Measurements from ENCODE around the gene APOD.
A peak's percentile ranks its signal among the peaks of the same experiment; 100 is the strongest.

Gene APOD

GRCh38 chr3:195556390-195556789 lies 27.4 kb downstream of the APOD start:
- in situ Hi-C loops (cut with MboI; ENCODE audit: low sequenced_read_pairs, unreplicated experiment): no loop called here
- TF ChIP-seq CTCF (IDR thresholded peaks at IDR 0.05; ENCODE audit: borderline replicate concordance, control extremely low read depth, extremely low read depth, insufficient read depth, missing control alignments): peak; percentile 46

DNA sequence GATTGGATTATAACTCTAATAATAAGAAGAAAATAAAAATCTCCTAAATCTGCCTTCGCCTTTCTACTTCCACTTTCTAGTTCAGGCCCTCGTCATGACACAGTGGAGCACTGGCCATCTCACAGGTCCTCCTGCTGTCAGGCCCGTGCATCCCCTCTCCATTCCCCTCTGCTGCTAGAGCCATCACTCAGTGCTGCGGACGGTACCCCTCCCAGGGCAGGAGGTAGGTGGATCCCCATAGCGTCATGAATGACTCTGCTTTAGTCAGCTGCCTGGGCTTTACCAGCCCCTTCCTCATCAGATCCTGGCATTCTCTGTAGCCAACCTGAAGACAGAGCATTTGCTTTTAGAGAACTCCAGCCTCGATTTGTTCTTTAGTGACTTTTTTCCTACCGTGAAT lies 28.6 kb downstream of the APOD start:
- no peak for TF ChIP-seq CTCF (IDR thresholded peaks at IDR 0.05; ENCODE audit: borderline replicate concordance, control extremely low read depth, extremely low read depth, insufficient read depth, missing control alignments)
- no peak for DNase-seq (ENCODE audit: low spot score)
- in situ Hi-C loops (cut with MboI; ENCODE audit: low sequenced_read_pairs, unreplicated experiment): no loop called here

More at GRCh38 chr3:195556390-195556789, 27.4 kb downstream of the APOD start:
- DNase-seq (ENCODE audit: low spot score): no peak

DNA sequence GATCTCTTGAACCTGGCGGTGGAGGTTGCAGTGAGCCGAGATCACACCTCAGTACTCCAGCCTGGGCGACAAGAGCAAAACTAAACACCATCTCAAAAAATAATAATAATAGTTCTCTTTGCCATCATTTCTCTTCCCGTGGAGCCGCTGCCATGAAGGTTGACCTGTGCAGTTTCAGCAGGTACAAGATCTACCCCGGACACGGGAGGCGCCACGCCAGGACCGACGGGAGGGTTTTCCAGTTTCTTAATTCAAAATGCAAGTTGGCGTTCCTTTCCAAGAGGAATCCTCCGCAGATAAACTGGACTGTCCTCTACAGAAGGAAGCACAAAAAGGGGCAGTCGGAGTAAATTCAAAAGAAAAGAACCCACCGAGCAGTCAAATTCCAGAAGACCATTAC lies 29.3 kb downstream of the APOD start:
- no peak for DNase-seq (ENCODE audit: low spot score)
- TF ChIP-seq CTCF (IDR thresholded peaks at IDR 0.05; ENCODE audit: borderline replicate concordance, control extremely low read depth, extremely low read depth, insufficient read depth, missing control alignments): no peak
- in situ Hi-C loops (cut with MboI; ENCODE audit: low sequenced_read_pairs, unreplicated experiment): no loop called here

- TF ChIP-seq CTCF (IDR thresholded peaks at IDR 0.05; ENCODE audit: borderline replicate concordance, control extremely low read depth, extremely low read depth, insufficient read depth, missing control alignments): no peak
Measured at GRCh38 chr3:195553268-195553667, 30.5 kb downstream of the APOD start.

DNA sequence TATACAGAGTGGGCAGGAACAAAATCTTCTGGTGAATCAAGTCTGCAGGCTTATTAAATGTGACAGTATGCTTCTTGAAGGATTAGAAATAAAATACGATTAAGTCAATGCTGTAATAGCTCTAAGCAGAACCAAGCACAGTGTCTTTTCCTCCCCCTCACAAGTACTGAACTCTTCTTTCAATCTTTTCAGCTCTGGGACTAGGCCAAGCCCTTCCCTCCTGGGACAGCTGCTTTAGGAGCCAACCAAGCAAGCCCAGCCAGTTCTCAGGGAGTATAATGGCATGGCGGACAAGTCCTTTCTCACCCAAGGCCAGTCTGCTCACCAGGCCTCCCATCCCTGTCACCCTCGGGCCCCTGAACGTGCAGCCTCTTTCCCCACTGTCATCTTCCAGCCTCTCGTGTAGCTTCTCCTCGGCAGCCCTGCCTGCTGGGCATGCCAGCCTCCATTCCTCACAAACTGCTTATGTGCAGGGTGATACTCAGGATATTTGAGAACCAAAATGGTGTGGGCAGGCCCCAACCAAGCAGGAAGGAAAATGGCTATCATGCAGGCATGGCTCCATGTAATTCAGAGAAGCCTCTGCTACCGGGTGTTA lies 32.3 kb downstream of the APOD start:
- in situ Hi-C loops (cut with MboI; ENCODE audit: low sequenced_read_pairs, unreplicated experiment): no loop called here
- no peak for TF ChIP-seq CTCF (IDR thresholded peaks at IDR 0.05; ENCODE audit: borderline replicate concordance, control extremely low read depth, extremely low read depth, insufficient read depth, missing control alignments)
- DNase-seq (ENCODE audit: low spot score): no peak

More at GRCh38 chr3:195553268-195553667, 30.5 kb downstream of the APOD start:
- in situ Hi-C loops (cut with MboI; ENCODE audit: low sequenced_read_pairs, unreplicated experiment): no loop called here
- DNase-seq (ENCODE audit: low spot score): no peak

GRCh38 chr3:195550723-195551122 lies 33.0 kb downstream of the APOD start:
- no peak for DNase-seq (ENCODE audit: low spot score)
- TF ChIP-seq CTCF (IDR thresholded peaks at IDR 0.05; ENCODE audit: borderline replicate concordance, control extremely low read depth, extremely low read depth, insufficient read depth, missing control alignments): no peak
- in situ Hi-C loops (cut with MboI; ENCODE audit: low sequenced_read_pairs, unreplicated experiment): no loop called here
